HepG2 (cell line): ENCODE results near the gene PGA5. TPM values are rescaled to one million over a fixed set of nuclear protein-coding genes. Genes with fewer than 3 reads are reported as not detected.
A peak's percentile ranks its signal among the peaks of the same experiment; 100 is the strongest.

Source experiments
- DPF2 ChIP-seq: sonication (generic); formaldehyde crosslinking; IDR thresholded peaks from 2 replicates; pipeline ENCODE4 v1.4.0; 2020; ENCODE audit warnings: mild to moderate bottlenecking, low read depth, missing genetic modification reagents, borderline replicate concordance
- FOXK1 ChIP-seq: sonication (generic); formaldehyde crosslinking; IDR thresholded peaks from 2 replicates; pipeline ENCODE4 v1.4.0; 2020; ENCODE audit warnings: low read depth, missing genetic modification reagents, borderline replicate concordance
- MXD4 ChIP-seq: IDR thresholded peaks from 2 replicates; pipeline ENCODE4 v1.6.1; 2016; ENCODE audit warnings: mild to moderate bottlenecking, missing biosample characterization, missing genetic modification reagents
- NR2F1 ChIP-seq, 2 experiments: fragments of 450-650 bp in 1 of 2; formaldehyde crosslinking in 1 of 2; IDR thresholded peaks; 2 replicates each; pipeline versions ENCODE4 v1.5.0 to v1.6.1; 2016 to 2020; ENCODE audit warnings: mild to moderate bottlenecking in 1 of 2, missing compliant biosample characterization in 1 of 2, missing genetic modification reagents in 1 of 2, moderate library complexity in 1 of 2
- ONECUT2 ChIP-seq: sonication (generic); formaldehyde crosslinking; IDR thresholded peaks from 2 replicates; pipeline ENCODE4 v1.4.0; 2020; ENCODE audit warnings: missing genetic modification reagents
- RELA ChIP-seq: sonication (generic); formaldehyde crosslinking; IDR thresholded peaks from 2 replicates; pipeline ENCODE4 v1.4.0; 2020; ENCODE audit warnings: missing genetic modification reagents
- SMYD3 ChIP-seq: sonication (generic); formaldehyde crosslinking; IDR thresholded peaks from 2 replicates; pipeline ENCODE4 v1.8.1; 2023; ENCODE audit warnings: mild to moderate bottlenecking, missing genetic modification reagents
- SOX6 ChIP-seq, 2 experiments: fragments of 450-650 bp in 1 of 2; sonication (generic) in 1 of 2; formaldehyde crosslinking in 1 of 2; IDR thresholded peaks; 2 replicates each; pipeline versions ENCODE4 v1.4.0 to v1.6.1; 2017 to 2020; ENCODE audit warnings: antibody characterized with exemption in 1 of 2, mild to moderate bottlenecking in 1 of 2, missing genetic modification reagents in 1 of 2
- ZIK1 ChIP-seq: sonication (generic); formaldehyde crosslinking; IDR thresholded peaks from 2 replicates; pipeline ENCODE4 v1.5.0; 2020; ENCODE audit warnings: mild to moderate bottlenecking, low read depth, missing genetic modification reagents, borderline replicate concordance
- polyA plus RNA-seq, 8 experiments: library from polyadenylated mRNA; depleted of rRNA in 3 of 8; stranded (reverse) in 7 of 8; unstranded in 1 of 8; fragments of >200 nt; fragmentation: Illumina TruSeq in 4 of 8; extraction: Trizol in 4 of 8; gene quantifications; 2 replicates each; pipeline versions ENCODE4 v1.2.1 to v1.2.3, GENCODE V29; 2011 to 2016; ENCODE audit warnings: low read depth in 4 of 8, missing spikeins in 1 of 8, mixed read lengths in 1 of 8; ENCODE audit not compliant: insufficient read depth in 1 of 8
- total RNA-seq, 5 experiments: library from RNA; depleted of rRNA; stranded (reverse); fragments of >200 nt; fragmentation: Illumina TruSeq; extraction: Trizol; gene quantifications; 2 replicates each; pipeline ENCODE4 v1.2.3, GENCODE V29; 2016; ENCODE audit warnings: low read depth in 1 of 5
- TF ChIP-seq, protein P1 (sequence below): sonication (generic); formaldehyde crosslinking; IDR thresholded peaks from 2 replicates; pipeline ENCODE4 v1.4.0; 2020; ENCODE audit warnings: low read depth, mild to moderate bottlenecking, missing genetic modification reagents
- TF ChIP-seq, protein P2 (sequence below): sonication (generic); formaldehyde crosslinking; IDR thresholded peaks from 2 replicates; pipeline ENCODE4 v1.8.0; 2022; ENCODE audit warnings: mild to moderate bottlenecking, missing genetic modification reagents
- TF ChIP-seq, protein P3 (sequence below): sonication (generic); formaldehyde crosslinking; IDR thresholded peaks from 2 replicates; pipeline ENCODE4 v1.4.0; 2020; ENCODE audit warnings: missing genetic modification reagents, borderline replicate concordance
- TF ChIP-seq, protein P4 (sequence below): sonication (generic); formaldehyde crosslinking; IDR thresholded peaks from 2 replicates; pipeline ENCODE4 v1.4.0; 2020; ENCODE audit warnings: missing genetic modification reagents
- TF ChIP-seq, protein P5 (sequence below), 2 experiments: IDR thresholded peaks; 2 replicates each; pipeline ENCODE4 v1.6.1; 2011 to 2012; ENCODE audit warnings: low read length in 2 of 2, borderline replicate concordance in 1 of 2, low read depth in 1 of 2, mild to moderate bottlenecking in 1 of 2, moderate library complexity in 1 of 2

Gene PGA5
- total and polyA plus RNA-seq, 2 of the 13 experiments (the other 11 are each of a cell fraction or from before 2014, with no cell fraction given): not detected

DNA sequence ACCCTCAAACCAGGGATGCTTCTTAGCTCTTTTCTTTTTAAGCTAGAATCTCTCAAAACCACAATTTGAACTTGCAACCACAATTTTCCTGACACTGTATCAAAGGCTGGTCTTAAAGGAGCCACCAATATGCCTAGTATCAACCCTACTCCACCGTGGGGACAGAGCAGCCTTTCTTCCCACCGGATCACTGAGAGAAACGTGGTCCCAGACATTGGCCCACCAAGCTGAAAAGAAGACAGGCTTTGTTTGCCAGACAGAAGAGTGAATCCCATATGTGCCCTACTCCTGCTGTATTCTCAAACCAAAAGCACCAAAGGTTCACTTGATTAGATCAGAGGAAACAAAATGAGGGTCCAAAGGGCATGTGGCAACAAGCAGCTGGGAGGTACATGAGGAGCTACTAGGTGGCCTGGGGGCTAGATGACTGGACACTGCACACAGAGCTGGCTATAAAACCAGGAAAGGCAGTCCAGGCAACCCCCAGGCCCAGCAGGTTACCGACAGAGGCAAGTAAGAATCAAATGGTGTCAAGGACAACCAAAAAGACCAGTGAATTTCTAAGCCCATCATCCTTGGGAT, 57.8 kb downstream of the PGA5 start (continued):
- no peak for TF ChIP-seq SOX6 (IDR thresholded peaks at IDR 0.05)
- TF ChIP-seq SOX6 (CRISPR knock-in tag; IDR thresholded peaks at IDR 0.05): peak; percentile 77; the same call in 1 of the 2 replicates
- peak; percentile 54; the same call in 1 of the 2 replicates for TF ChIP-seq MXD4 (CRISPR knock-in tag)
- TF ChIP-seq SMYD3 (CRISPR knock-in tag): 0 out of 2 replicates have a peak, but pooled peaks have one; percentile 28
- TF ChIP-seq ZIK1 (CRISPR knock-in tag): no peak
- TF ChIP-seq, protein P1, sequence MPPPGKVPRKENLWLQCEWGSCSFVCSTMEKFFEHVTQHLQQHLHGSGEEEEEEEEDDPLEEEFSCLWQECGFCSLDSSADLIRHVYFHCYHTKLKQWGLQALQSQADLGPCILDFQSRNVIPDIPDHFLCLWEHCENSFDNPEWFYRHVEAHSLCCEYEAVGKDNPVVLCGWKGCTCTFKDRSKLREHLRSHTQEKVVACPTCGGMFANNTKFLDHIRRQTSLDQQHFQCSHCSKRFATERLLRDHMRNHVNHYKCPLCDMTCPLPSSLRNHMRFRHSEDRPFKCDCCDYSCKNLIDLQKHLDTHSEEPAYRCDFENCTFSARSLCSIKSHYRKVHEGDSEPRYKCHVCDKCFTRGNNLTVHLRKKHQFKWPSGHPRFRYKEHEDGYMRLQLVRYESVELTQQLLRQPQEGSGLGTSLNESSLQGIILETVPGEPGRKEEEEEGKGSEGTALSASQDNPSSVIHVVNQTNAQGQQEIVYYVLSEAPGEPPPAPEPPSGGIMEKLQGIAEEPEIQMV (CRISPR knock-in tag): no peak
- TF ChIP-seq FOXK1 (CRISPR knock-in tag): peak; percentile 60; the same call in 1 of the 2 replicates
- TF ChIP-seq, protein P2, sequence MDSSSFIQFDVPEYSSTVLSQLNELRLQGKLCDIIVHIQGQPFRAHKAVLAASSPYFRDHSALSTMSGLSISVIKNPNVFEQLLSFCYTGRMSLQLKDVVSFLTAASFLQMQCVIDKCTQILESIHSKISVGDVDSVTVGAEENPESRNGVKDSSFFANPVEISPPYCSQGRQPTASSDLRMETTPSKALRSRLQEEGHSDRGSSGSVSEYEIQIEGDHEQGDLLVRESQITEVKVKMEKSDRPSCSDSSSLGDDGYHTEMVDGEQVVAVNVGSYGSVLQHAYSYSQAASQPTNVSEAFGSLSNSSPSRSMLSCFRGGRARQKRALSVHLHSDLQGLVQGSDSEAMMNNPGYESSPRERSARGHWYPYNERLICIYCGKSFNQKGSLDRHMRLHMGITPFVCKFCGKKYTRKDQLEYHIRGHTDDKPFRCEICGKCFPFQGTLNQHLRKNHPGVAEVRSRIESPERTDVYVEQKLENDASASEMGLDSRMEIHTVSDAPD (CRISPR knock-in tag): peak; percentile 74; the same call in 1 of the 2 replicates
- no peak for TF ChIP-seq ONECUT2 (CRISPR knock-in tag)
- no peak for TF ChIP-seq RELA (CRISPR knock-in tag)
- TF ChIP-seq DPF2 (CRISPR knock-in tag): peak; percentile 41; the same call in 1 of the 2 replicates
- 0 out of 4 replicates have a peak, but pooled peaks of 1 of the 2 experiments have one; percentile 24 for TF ChIP-seq NR2F1 (CRISPR knock-in tag; IDR thresholded peaks at IDR 0.05)
- TF ChIP-seq, protein P3, sequence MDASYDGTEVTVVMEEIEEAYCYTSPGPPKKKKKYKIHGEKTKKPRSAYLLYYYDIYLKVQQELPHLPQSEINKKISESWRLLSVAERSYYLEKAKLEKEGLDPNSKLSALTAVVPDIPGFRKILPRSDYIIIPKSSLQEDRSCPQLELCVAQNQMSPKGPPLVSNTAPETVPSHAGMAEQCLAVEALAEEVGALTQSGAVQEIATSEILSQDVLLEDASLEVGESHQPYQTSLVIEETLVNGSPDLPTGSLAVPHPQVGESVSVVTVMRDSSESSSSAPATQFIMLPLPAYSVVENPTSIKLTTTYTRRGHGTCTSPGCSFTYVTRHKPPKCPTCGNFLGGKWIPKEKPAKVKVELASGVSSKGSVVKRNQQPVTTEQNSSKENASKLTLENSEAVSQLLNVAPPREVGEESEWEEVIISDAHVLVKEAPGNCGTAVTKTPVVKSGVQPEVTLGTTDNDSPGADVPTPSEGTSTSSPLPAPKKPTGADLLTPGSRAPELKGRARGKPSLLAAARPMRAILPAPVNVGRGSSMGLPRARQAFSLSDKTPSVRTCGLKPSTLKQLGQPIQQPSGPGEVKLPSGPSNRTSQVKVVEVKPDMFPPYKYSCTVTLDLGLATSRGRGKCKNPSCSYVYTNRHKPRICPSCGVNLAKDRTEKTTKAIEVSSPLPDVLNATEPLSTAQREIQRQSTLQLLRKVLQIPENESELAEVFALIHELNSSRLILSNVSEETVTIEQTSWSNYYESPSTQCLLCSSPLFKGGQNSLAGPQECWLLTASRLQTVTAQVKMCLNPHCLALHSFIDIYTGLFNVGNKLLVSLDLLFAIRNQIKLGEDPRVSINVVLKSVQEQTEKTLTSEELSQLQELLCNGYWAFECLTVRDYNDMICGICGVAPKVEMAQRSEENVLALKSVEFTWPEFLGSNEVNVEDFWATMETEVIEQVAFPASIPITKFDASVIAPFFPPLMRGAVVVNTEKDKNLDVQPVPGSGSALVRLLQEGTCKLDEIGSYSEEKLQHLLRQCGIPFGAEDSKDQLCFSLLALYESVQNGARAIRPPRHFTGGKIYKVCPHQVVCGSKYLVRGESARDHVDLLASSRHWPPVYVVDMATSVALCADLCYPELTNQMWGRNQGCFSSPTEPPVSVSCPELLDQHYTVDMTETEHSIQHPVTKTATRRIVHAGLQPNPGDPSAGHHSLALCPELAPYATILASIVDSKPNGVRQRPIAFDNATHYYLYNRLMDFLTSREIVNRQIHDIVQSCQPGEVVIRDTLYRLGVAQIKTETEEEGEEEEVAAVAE (CRISPR knock-in tag): 0 out of 2 replicates have a peak, but pooled peaks have one; percentile 49
- TF ChIP-seq, protein P4, sequence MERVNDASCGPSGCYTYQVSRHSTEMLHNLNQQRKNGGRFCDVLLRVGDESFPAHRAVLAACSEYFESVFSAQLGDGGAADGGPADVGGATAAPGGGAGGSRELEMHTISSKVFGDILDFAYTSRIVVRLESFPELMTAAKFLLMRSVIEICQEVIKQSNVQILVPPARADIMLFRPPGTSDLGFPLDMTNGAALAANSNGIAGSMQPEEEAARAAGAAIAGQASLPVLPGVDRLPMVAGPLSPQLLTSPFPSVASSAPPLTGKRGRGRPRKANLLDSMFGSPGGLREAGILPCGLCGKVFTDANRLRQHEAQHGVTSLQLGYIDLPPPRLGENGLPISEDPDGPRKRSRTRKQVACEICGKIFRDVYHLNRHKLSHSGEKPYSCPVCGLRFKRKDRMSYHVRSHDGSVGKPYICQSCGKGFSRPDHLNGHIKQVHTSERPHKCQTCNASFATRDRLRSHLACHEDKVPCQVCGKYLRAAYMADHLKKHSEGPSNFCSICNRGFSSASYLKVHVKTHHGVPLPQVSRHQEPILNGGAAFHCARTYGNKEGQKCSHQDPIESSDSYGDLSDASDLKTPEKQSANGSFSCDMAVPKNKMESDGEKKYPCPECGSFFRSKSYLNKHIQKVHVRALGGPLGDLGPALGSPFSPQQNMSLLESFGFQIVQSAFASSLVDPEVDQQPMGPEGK (CRISPR knock-in tag): peak; percentile 86
- TF ChIP-seq, protein P5, sequence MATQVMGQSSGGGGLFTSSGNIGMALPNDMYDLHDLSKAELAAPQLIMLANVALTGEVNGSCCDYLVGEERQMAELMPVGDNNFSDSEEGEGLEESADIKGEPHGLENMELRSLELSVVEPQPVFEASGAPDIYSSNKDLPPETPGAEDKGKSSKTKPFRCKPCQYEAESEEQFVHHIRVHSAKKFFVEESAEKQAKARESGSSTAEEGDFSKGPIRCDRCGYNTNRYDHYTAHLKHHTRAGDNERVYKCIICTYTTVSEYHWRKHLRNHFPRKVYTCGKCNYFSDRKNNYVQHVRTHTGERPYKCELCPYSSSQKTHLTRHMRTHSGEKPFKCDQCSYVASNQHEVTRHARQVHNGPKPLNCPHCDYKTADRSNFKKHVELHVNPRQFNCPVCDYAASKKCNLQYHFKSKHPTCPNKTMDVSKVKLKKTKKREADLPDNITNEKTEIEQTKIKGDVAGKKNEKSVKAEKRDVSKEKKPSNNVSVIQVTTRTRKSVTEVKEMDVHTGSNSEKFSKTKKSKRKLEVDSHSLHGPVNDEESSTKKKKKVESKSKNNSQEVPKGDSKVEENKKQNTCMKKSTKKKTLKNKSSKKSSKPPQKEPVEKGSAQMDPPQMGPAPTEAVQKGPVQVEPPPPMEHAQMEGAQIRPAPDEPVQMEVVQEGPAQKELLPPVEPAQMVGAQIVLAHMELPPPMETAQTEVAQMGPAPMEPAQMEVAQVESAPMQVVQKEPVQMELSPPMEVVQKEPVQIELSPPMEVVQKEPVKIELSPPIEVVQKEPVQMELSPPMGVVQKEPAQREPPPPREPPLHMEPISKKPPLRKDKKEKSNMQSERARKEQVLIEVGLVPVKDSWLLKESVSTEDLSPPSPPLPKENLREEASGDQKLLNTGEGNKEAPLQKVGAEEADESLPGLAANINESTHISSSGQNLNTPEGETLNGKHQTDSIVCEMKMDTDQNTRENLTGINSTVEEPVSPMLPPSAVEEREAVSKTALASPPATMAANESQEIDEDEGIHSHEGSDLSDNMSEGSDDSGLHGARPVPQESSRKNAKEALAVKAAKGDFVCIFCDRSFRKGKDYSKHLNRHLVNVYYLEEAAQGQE (IDR thresholded peaks at IDR 0.05; ENCODE audit: borderline replicate concordance in 1 of 2, low read depth in 1 of 2, low read length in 2 of 2): no peak
